Fibroblast of skin of right biceps (primary cell): ENCODE results near the gene SDE2.
"Not testable (repeated sequence)": the region's sequence is repeated elsewhere in the genome, so short reads cannot be mapped to it uniquely, and the experiment has no call there.

Experiments
- DNase-seq: peaks from one replicate; pipeline ENCODE4 v3.0.0-alpha.2; 2013

Gene SDE2

GRCh38 chr1:225999227-225999911 is at the start of gene SDE2:
Gene SDE2 (minus strand): TSS chr1:225999343. CDS start chr1:225999312, 31 bp downstream.
- DNase-seq: peak; percentile 99

- DNase-seq: no peak
These were observed 49.7 kb upstream of the SDE2 start for GRCh38 chr1:226048886-226049285.

- peak; percentile 48 for DNase-seq
These were observed 48.4 kb upstream of the SDE2 start for GRCh38 chr1:226047495-226047894.

- peak; percentile 71 for DNase-seq
These were observed 47.1 kb upstream of the SDE2 start for GRCh38 chr1:226046240-226046639.

GRCh38 chr1:226044514-226045101 is 45.5 kb upstream of the SDE2 start:
- DNase-seq: no peak

GRCh38 chr1:226041419-226041818 is 42.3 kb upstream of the SDE2 start:
- DNase-seq: no peak

- DNase-seq: no peak
These were observed 39.5 kb upstream of the SDE2 start for GRCh38 chr1:226038661-226039060.

GRCh38 chr1:226035915-226036314 is 36.8 kb upstream of the SDE2 start:
- DNase-seq: no peak

GRCh38 chr1:226034482-226034881 is 35.3 kb upstream of the SDE2 start:
- peak; percentile 90 for DNase-seq

- DNase-seq: no peak
These were observed 34.8 kb upstream of the SDE2 start for GRCh38 chr1:226033991-226034390.

- DNase-seq: no peak
These were observed 34.4 kb upstream of the SDE2 start for GRCh38 chr1:226033582-226033981.

- no peak for DNase-seq
These were observed 30.6 kb upstream of the SDE2 start for GRCh38 chr1:226029568-226030225.

GRCh38 chr1:226029093-226029496 is 30.0 kb upstream of the SDE2 start:
- DNase-seq: no peak

GRCh38 chr1:226027538-226028217 is 28.5 kb upstream of the SDE2 start:
- DNase-seq: no peak

GRCh38 chr1:226026833-226027232 is 27.7 kb upstream of the SDE2 start:
- DNase-seq: no peak

- DNase-seq: no peak
These were observed 24.6 kb upstream of the SDE2 start for GRCh38 chr1:226023735-226024134.

- DNase-seq: no peak
These were observed 22.7 kb upstream of the SDE2 start for GRCh38 chr1:226021801-226022200.

GRCh38 chr1:226021401-226021800 is 22.3 kb upstream of the SDE2 start:
- no peak for DNase-seq

- DNase-seq: no peak
These were observed 20.4 kb upstream of the SDE2 start for GRCh38 chr1:226019572-226019971.

GRCh38 chr1:226017070-226017469 is 17.9 kb upstream of the SDE2 start:
- no peak for DNase-seq

GRCh38 chr1:226009650-226010044 is 10.5 kb upstream of the SDE2 start:
- no peak for DNase-seq

GRCh38 chr1:226007126-226007892 is 8.2 kb upstream of the SDE2 start:
- DNase-seq: not testable (repeated sequence)

GRCh38 chr1:226006686-226007085 is 7.5 kb upstream of the SDE2 start:
- DNase-seq: no peak
